ENCODE measurements around the gene SFTA2. TPM values are rescaled to one million over a fixed set of nuclear protein-coding genes. Genes with fewer than 3 reads are reported as not detected.

SFTA2 gene
- total RNA-seq, 1 donor from 2014 or later, result not detected

GRCh38 chr6:30901436-30901835 is 30.5 kb downstream of the SFTA2 start:
- H3K27ac ChIP-seq, result peak overlapping the region; percentile 29
- no peak for DNase-seq (ENCODE audit: low spot score)
- H3K9me3 ChIP-seq (ENCODE audit: low read depth), result no peaks in the 10 kb centered on the region
- H3K4me2 ChIP-seq, result no peak overlapping the region
- H3K4me3 Mint-ChIP-seq, result no peak overlapping the region
- no peaks in the 10 kb centered on the region for H3K36me3 ChIP-seq
- peaks cover 7% of the 10 kb centered on the region for H3K4me1 ChIP-seq
- peaks cover 6% of the 10 kb centered on the region for H4K20me1 ChIP-seq (ENCODE audit: low read depth)
- peaks cover 11% of the 10 kb centered on the region for H3K27me3 Mint-ChIP-seq (ENCODE audit: insufficient read depth, low read depth)
- H3K4me3 ChIP-seq, result no peak overlapping the region
- TF ChIP-seq CTCF (IDR thresholded peaks at IDR 0.05), result no peak
- H3F3A ChIP-seq (ENCODE audit: low read depth), result peaks cover 62% of the 10 kb centered on the region
- H3K9ac ChIP-seq, result no peak overlapping the region
- peaks cover 9% of the 10 kb centered on the region for H3K4me1 Mint-ChIP-seq
- H3K9me3 Mint-ChIP-seq, result no peaks in the 10 kb centered on the region
- no peak overlapping the region for H3K27ac Mint-ChIP-seq
- no peaks in the 10 kb centered on the region for H3K27me3 ChIP-seq
- no peaks in the 10 kb centered on the region for H3K79me2 ChIP-seq (ENCODE audit: low read depth)
- H3K36me3 Mint-ChIP-seq, result peaks cover 7% of the 10 kb centered on the region
- no peak overlapping the region for H2AFZ ChIP-seq (replicated peaks)

GRCh38 chr6:30900863-30901417 is 31.0 kb downstream of the SFTA2 start:
- H3K27me3 Mint-ChIP-seq (ENCODE audit: insufficient read depth, low read depth), result peaks cover 7% of the 10 kb centered on the region
- Histone ChIP-seq H3K79me2 (ENCODE audit: low read depth) (no peaks in the 10 kb centered on the region), H3K27ac (peak overlapping the region; percentile 29), H3F3A (ENCODE audit: low read depth) (peaks cover 57% of the 10 kb centered on the region), H4K20me1 (ENCODE audit: low read depth) (peaks cover 11% of the 10 kb centered on the region), H3K4me3 (no peak overlapping the region), H3K36me3 (no peaks in the 10 kb centered on the region), H2AFZ (replicated peaks) (no peak overlapping the region), H3K4me2 (no peak overlapping the region), H3K9me3 (ENCODE audit: low read depth) (no peaks in the 10 kb centered on the region), H3K27me3 (no peaks in the 10 kb centered on the region), H3K4me1 (peaks cover 4% of the 10 kb centered on the region), H3K9ac (no peak overlapping the region)
- H3K4me1 Mint-ChIP-seq, result peaks cover 6% of the 10 kb centered on the region
- DNase-seq (ENCODE audit: low spot score), result no peak
- TF ChIP-seq CTCF (IDR thresholded peaks at IDR 0.05), result no peak
- no peak for TF ChIP-seq EZH2phosphoT487 (IDR thresholded peaks at IDR 0.05)
- no peak for TF ChIP-seq EZH2 (IDR thresholded peaks at IDR 0.05)
- peaks cover 9% of the 10 kb centered on the region for H3K36me3 Mint-ChIP-seq
- H3K27ac Mint-ChIP-seq, result no peak overlapping the region
- no peaks in the 10 kb centered on the region for H3K9me3 Mint-ChIP-seq
- no peak overlapping the region for H3K4me3 Mint-ChIP-seq

- Mint-ChIP-seq H3K27ac (no peak overlapping the region), H3K9me3 (no peaks in the 10 kb centered on the region), H3K4me3 (no peak overlapping the region), H3K36me3 (peaks cover 21% of the 10 kb centered on the region), H3K27me3 (ENCODE audit: insufficient read depth, low read depth) (peaks cover 4% of the 10 kb centered on the region), H3K4me1 (peaks cover 9% of the 10 kb centered on the region)
- H3K27me3 ChIP-seq, result no peaks in the 10 kb centered on the region
- H3K9ac ChIP-seq, result no peak overlapping the region
- TF ChIP-seq CTCF (IDR thresholded peaks at IDR 0.05) (no peak), EZH2phosphoT487 (IDR thresholded peaks at IDR 0.05) (no peak), EZH2 (IDR thresholded peaks at IDR 0.05) (no peak)
- H3F3A ChIP-seq (ENCODE audit: low read depth), result peaks cover 51% of the 10 kb centered on the region
- no peak overlapping the region for H3K4me3 ChIP-seq
- DNase-seq (ENCODE audit: low spot score), result no peak
- H2AFZ ChIP-seq (replicated peaks), result no peak overlapping the region
- peaks cover 24% of the 10 kb centered on the region for H4K20me1 ChIP-seq (ENCODE audit: low read depth)
- no peak overlapping the region for H3K27ac ChIP-seq
- no peak overlapping the region for H3K4me2 ChIP-seq
- no peaks in the 10 kb centered on the region for H3K36me3 ChIP-seq
- no peaks in the 10 kb centered on the region for H3K79me2 ChIP-seq (ENCODE audit: low read depth)
- peaks cover 11% of the 10 kb centered on the region for H3K4me1 ChIP-seq
- H3K9me3 ChIP-seq (ENCODE audit: low read depth), result no peaks in the 10 kb centered on the region
Observed at GRCh38 chr6:30898750-30899360, 33.1 kb downstream of the SFTA2 start.
